ENCODE measurements around the gene TMPRSS9. TPM values are rescaled to one million over a fixed set of nuclear protein-coding genes. Genes with fewer than 3 reads are reported as not detected.

The TMPRSS9 gene
- total and polyA plus RNA-seq, 2 experiments from 2014 or later = 0.28 TPM; not detected in 1

DNA sequence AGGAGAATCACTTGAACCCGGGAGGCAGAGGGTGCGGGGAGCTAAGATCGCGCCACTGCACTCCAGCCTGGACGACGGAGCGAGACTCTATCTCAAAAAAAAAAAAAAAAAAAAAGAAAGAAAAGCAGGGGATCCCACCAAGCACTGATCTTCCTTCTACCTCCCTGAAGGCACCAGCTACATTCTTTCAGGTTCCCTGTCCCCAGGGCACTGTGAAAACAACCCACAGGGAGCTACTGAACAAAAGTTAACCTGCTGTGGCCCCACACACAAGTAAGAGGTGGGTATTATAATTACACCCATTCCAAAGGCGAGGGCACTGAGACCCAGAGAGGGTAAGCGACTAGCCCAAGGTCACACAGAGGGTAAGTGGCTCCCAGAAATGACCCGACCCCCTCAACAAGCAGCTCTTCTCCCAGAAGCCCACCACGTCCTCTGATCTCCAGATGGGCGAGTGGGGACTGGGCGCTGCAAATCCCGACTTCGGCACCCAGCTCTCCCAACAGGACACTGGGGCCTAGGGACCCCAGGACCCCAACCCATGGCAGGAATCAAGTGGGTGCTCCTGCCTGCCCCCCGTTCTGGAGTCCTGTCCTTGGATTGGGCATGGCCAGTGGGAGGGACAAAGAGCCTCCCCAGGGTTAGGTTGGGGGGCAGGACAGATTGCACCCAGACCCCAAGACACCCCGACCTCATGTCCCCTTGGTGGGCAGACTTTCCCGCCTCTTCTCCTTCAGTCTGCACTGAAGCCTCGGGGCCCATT is 94.3 kb downstream of the TMPRSS9 start:
- DNase-seq = no peak
- H3K79me2 ChIP-seq (ENCODE audit: insufficient read depth) = peaks cover 91% of the 10 kb centered on the region
- in situ Hi-C loops (cut with MboI) = no loop called here
- no peaks in the 10 kb centered on the region for H3K27me3 ChIP-seq (replicated peaks; ENCODE audit: insufficient read depth)
- WGBS, 2 experiments (ENCODE audit: low coverage in 1 of 2, low lambda C conversion rate in 2 of 2, missing lambda C conversion rate in 2 of 2) = 89 to 94% methylated on average over 14 to 19 of the region's 19 CpGs
- no peaks in the 10 kb centered on the region for H3F3A ChIP-seq (ENCODE audit: insufficient read depth)
- H2AFZ ChIP-seq = no peak overlapping the region
- no peak overlapping the region for H3K4me2 ChIP-seq (ENCODE audit: unreplicated experiment)
- no peaks in the 10 kb centered on the region for H3K4me1 ChIP-seq (ENCODE audit: insufficient read depth)
- H3K9ac ChIP-seq = no peak overlapping the region
- no peaks in the 10 kb centered on the region for H3K9me3 ChIP-seq (ENCODE audit: low read depth)
- H4K20me1 ChIP-seq (ENCODE audit: insufficient read depth) = no peaks in the 10 kb centered on the region
- H3K4me3 ChIP-seq = no peak overlapping the region
- H3K9me2 ChIP-seq (ENCODE audit: insufficient read depth) = no peaks in the 10 kb centered on the region
- no peak for TF ChIP-seq EZH2phosphoT487 (IDR thresholded peaks at IDR 0.05; ENCODE audit: insufficient read depth, low read depth)
- no peak for TF ChIP-seq EZH2 (IDR thresholded peaks at IDR 0.05; ENCODE audit: insufficient read depth, poor library complexity, severe bottlenecking)
- H3K36me3 ChIP-seq (ENCODE audit: low read depth) = no peaks in the 10 kb centered on the region
- no peak overlapping the region for H3K27ac ChIP-seq

DNA sequence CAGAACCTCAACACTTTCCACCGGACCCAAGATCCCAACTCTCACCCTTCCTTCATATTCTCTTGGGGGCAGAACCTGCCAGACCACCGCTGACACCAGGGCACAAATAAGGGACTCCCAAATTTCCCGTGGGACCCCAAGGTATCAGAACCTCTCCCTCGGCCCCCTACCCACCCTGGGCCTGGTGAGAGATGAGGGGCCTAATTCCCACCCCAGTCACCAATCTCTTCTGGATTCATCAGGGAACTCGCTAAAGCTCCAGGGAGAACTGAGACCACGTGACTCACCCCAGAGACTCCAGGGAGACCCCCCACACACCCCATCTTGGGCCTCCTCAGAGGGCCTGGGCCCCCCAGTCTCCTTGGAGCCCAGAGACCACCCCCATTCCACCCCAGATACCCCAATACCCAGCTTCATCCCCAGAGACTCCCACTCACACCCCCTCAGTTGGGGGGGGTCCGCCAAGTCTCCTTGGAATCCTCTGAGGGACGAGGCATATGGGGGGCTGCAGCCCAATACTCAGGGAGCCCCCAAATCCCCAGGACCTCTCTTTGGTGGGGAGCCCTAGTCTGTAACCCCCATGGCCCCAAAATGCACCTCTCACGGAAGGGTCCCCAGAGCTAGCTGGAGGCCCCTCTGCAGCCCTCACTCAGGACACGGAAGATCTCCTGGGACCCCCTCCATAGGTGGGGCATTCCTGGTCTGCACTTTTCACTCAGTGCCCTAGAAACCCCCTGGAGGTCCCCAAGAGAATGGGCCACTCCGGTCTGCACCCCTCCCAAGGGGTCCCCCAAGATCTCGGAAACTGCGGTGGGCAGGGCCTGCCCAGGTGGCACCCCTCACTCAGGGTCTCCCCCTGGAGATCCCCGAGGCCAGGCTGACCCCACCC is 95.1 kb downstream of the TMPRSS9 start:
- H3K9me2 ChIP-seq (ENCODE audit: insufficient read depth) = no peaks in the 10 kb centered on the region
- in situ Hi-C loops (cut with MboI) = no loop called here
- no peak overlapping the region for H3K27ac ChIP-seq

DNA sequence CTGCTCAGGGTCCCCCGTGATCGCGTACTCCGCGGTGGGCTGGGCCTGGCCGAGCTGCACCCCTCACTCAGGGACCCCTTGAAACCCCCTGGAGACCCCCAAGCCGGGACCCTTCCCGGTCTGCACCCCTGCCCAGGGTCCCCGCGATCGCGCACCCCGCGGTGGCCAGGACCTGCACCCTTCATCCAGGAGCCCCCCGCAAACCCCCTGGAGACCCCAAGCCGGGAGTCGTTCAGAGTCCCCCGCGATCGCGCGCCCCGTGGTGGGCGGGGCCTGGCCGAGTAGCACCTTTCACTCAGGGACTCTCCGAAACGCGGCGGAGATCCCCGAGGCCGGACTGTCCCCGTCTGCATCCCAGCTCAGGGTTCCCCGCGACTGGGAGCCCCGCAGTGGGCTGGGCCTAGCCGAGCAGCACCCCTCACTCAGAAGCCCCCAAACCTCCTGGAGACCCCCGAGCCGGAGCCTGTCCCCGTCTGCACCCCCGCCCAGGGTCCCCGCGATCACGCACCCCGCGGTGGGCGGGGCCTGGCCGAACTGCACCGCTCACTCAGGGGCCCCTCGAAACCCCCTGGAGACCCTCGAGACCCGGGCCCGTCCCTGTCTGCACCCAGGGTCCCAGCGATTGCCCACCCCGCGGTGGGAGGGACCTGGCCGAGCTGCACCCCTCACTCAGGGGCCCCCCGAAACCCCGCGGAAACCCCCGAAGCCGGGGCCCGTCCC is 95.9 kb downstream of the TMPRSS9 start:
- H3K4me1 ChIP-seq (ENCODE audit: insufficient read depth) = no peaks in the 10 kb centered on the region
- no peaks in the 10 kb centered on the region for H3F3A ChIP-seq (ENCODE audit: insufficient read depth)
- peak overlapping the region; percentile 89 for H3K9ac ChIP-seq
- H3K27ac ChIP-seq = no peak overlapping the region
- H3K9me3 ChIP-seq (ENCODE audit: low read depth) = no peaks in the 10 kb centered on the region
- H4K20me1 ChIP-seq (ENCODE audit: insufficient read depth) = no peaks in the 10 kb centered on the region
- H2AFZ ChIP-seq = peak overlapping the region; percentile 65
- DNase-seq = peak; percentile 62
- in situ Hi-C loops (cut with MboI) = no loop called here
- peak overlapping the region; percentile 81 for H3K4me2 ChIP-seq (ENCODE audit: unreplicated experiment)
- H3K36me3 ChIP-seq (ENCODE audit: low read depth) = no peaks in the 10 kb centered on the region
- peak overlapping the region; percentile 81 for H3K4me3 ChIP-seq
- no peaks in the 10 kb centered on the region for H3K9me2 ChIP-seq (ENCODE audit: insufficient read depth)
- TF ChIP-seq EZH2 (IDR thresholded peaks at IDR 0.05; ENCODE audit: insufficient read depth, poor library complexity, severe bottlenecking) = no peak
- TF ChIP-seq EZH2phosphoT487 (IDR thresholded peaks at IDR 0.05; ENCODE audit: insufficient read depth, low read depth) = no peak
- peaks cover 75% of the 10 kb centered on the region for H3K79me2 ChIP-seq (ENCODE audit: insufficient read depth)
- no peaks in the 10 kb centered on the region for H3K27me3 ChIP-seq (replicated peaks; ENCODE audit: insufficient read depth)
- WGBS, 2 experiments (ENCODE audit: low coverage in 1 of 2, low lambda C conversion rate in 2 of 2, missing lambda C conversion rate in 2 of 2) = 2% methylated on average over 24 to 52 of the region's 62 CpGs

More for the DNA sequence above, 95.1 kb downstream of the TMPRSS9 start:
- H3K27me3 ChIP-seq (replicated peaks; ENCODE audit: insufficient read depth) = no peaks in the 10 kb centered on the region
- WGBS, 2 experiments (ENCODE audit: low coverage in 1 of 2, low lambda C conversion rate in 2 of 2, missing lambda C conversion rate in 2 of 2) = 80 to 87% methylated on average over 12 to 13 of the region's 14 CpGs
- DNase-seq = no peak
- peak overlapping the region; percentile 81 for H3K4me3 ChIP-seq
- H3K4me2 ChIP-seq (ENCODE audit: unreplicated experiment) = peak overlapping the region; percentile 81
- peaks cover 83% of the 10 kb centered on the region for H3K79me2 ChIP-seq (ENCODE audit: insufficient read depth)
- no peaks in the 10 kb centered on the region for H3K4me1 ChIP-seq (ENCODE audit: insufficient read depth)
- peak overlapping the region; percentile 89 for H3K9ac ChIP-seq
- H4K20me1 ChIP-seq (ENCODE audit: insufficient read depth) = no peaks in the 10 kb centered on the region
- no peaks in the 10 kb centered on the region for H3K9me3 ChIP-seq (ENCODE audit: low read depth)
- no peaks in the 10 kb centered on the region for H3F3A ChIP-seq (ENCODE audit: insufficient read depth)
- H3K36me3 ChIP-seq (ENCODE audit: low read depth) = no peaks in the 10 kb centered on the region
- H2AFZ ChIP-seq = no peak overlapping the region; the same call in 1 of the 2 replicates
- TF ChIP-seq EZH2 (IDR thresholded peaks at IDR 0.05; ENCODE audit: insufficient read depth, poor library complexity, severe bottlenecking) (no peak), EZH2phosphoT487 (IDR thresholded peaks at IDR 0.05; ENCODE audit: insufficient read depth, low read depth) (no peak)

All from GM23248 (cell line).